ENCODE data around the gene EXOC4.

GRCh38 chr7:133812877-133813276 is 560.0 kb downstream of the EXOC4 start:
- no peak for TF ChIP-seq POLR2A (IDR thresholded peaks at IDR 0.05)
- no peak for TF ChIP-seq EP300 (IDR thresholded peaks at IDR 0.05; ENCODE audit: low read depth)
- no peak for TF ChIP-seq CTCF (IDR thresholded peaks at IDR 0.05)
- TF ChIP-seq POLR2AphosphoS5 (IDR thresholded peaks at IDR 0.05), result no peak

All from transverse colon (tissue), 4 donors.